Esophagus squamous epithelium (tissue), 5 donors: ENCODE results near the gene PIGBOS1. TPM values are rescaled to one million over a fixed set of nuclear protein-coding genes. Genes with fewer than 3 reads are reported as not detected.

Experiments
- DNase-seq: peaks from one replicate; lab custom pipeline; 2025; lab: John Stamatoyannopoulos, UW
- H3K27ac ChIP-seq, 4 donors: fragments of 200-600 bp; sonication (generic); one replicate each; pipeline ENCODE4 v1.5.1; 2016 to 2019; ENCODE audit warnings: mild to moderate bottlenecking in 1 of 4
- H3K27me3 ChIP-seq, 4 donors: fragments of 200-600 bp; sonication (generic); 1 replicate in 3 of 4; 2 replicates in 1 of 4; pipeline versions ENCODE4 v1.5.1 to v1.6.0; 2017 to 2021; ENCODE audit warnings: antibody characterized with exemption in 1 of 4
- H3K36me3 ChIP-seq, 3 donors: fragments of 200-600 bp; sonication (generic); one replicate each; pipeline ENCODE4 v1.5.1; 2016 to 2019
- H3K4me1 ChIP-seq, 3 donors: fragments of 200-600 bp; sonication (generic); one replicate each; pipeline ENCODE4 v1.5.1; 2017 to 2019
- H3K4me3 ChIP-seq, 4 donors: fragments of 200-600 bp; sonication (generic); 1 replicate in 3 of 4; 2 replicates in 1 of 4; pipeline ENCODE4 v1.5.1; 2016 to 2019; ENCODE audit warnings: mild to moderate bottlenecking in 2 of 4, moderate library complexity in 1 of 4
- H3K9me3 ChIP-seq, 3 donors: fragments of 200-600 bp; sonication (generic); one replicate each; pipeline ENCODE4 v1.5.1; 2016 to 2019
- CTCF ChIP-seq, 6 experiments: fragments of 450-650 bp in 4 of 6; fragments of 200-600 bp in 2 of 6; sonication (generic) in 2 of 6; IDR thresholded peaks; one replicate each; pipeline ENCODE4 v1.5.1; 2016 to 2019; ENCODE audit warnings: antibody characterized with exemption in 6 of 6, mild to moderate bottlenecking in 4 of 6, moderate library complexity in 4 of 6
- POLR2A ChIP-seq, 4 donors: fragments of 450-650 bp; IDR thresholded peaks; one replicate each; pipeline ENCODE4 v1.6.1; 2017; ENCODE audit warnings: antibody characterized with exemption in 4 of 4, mild to moderate bottlenecking in 4 of 4, moderate library complexity in 3 of 4
- WGBS, 2 donors: methylation state at CpG; one replicate each; pipeline ENCODE4 v1.1.5; 2018; 5-methylcytosine and 5-hydroxymethylcytosine counted together
- intact Hi-C: fragments of 100-400 bp; cut with DNase I; formaldehyde crosslinking; loops from one replicate; pipeline ENCODE4 v1.15.0; 2022
- total RNA-seq, 4 donors: library from RNA; depleted of rRNA; stranded (reverse); fragments of >200 nt; gene quantifications; one replicate each; pipeline ENCODE4 v1.1.0, GENCODE V29; 2016
- donor health status: DM: yes; HTN: yes; CAD: no.

PIGBOS1 gene
- total RNA-seq, 4 donors from 2014 or later: 2.6 to 13.5 (median 9.9) TPM

GRCh38 chr15:55358471-55358870 is 39.5 kb upstream of the PIGBOS1 start:
- DNase-seq: no peak
- Histone ChIP-seq H3K27me3 (no peaks in the 10 kb centered on the region), H3K36me3 (peaks cover 0 to 62% (median 0%) of the 10 kb centered on the region in 3 donors), H3K4me1 (no peaks in the 10 kb centered on the region), H3K4me3 (no peak overlapping the region), H3K9me3 (no peaks in the 10 kb centered on the region), H3K27ac (no peak overlapping the region)
- intact Hi-C loops: no loop called here
- TF ChIP-seq POLR2A (IDR thresholded peaks at IDR 0.05): no peak
- TF ChIP-seq CTCF (IDR thresholded peaks at IDR 0.05): no peak

GRCh38 chr15:55357774-55358173 is 38.9 kb upstream of the PIGBOS1 start:
- Histone ChIP-seq H3K27ac (no peak overlapping the region), H3K36me3 (peaks cover 0 to 59% (median 0%) of the 10 kb centered on the region in 3 donors), H3K27me3 (no peaks in the 10 kb centered on the region), H3K9me3 (no peaks in the 10 kb centered on the region), H3K4me1 (no peaks in the 10 kb centered on the region), H3K4me3 (no peak overlapping the region)
- WGBS, 2 donors: 79 to 84% methylated on average over 2 of the region's 2 CpGs
- TF ChIP-seq CTCF (IDR thresholded peaks at IDR 0.05) (no peak), POLR2A (IDR thresholded peaks at IDR 0.05) (no peak)
- intact Hi-C loops: no loop called here
- no peak for DNase-seq

- Histone ChIP-seq H3K36me3 (peaks cover 0 to 61% (median 0%) of the 10 kb centered on the region in 3 donors), H3K9me3 (no peaks in the 10 kb centered on the region), H3K4me1 (no peaks in the 10 kb centered on the region), H3K27ac (no peak overlapping the region), H3K4me3 (no peak overlapping the region), H3K27me3 (no peaks in the 10 kb centered on the region)
- WGBS, 2 donors: 93 to 96% methylated on average over 4 to 5 of the region's 5 CpGs
- no peak for DNase-seq
- TF ChIP-seq CTCF (IDR thresholded peaks at IDR 0.05) (no peak), POLR2A (IDR thresholded peaks at IDR 0.05) (no peak)
- intact Hi-C loops: no loop called here
These were observed 38.2 kb upstream of the PIGBOS1 start for GRCh38 chr15:55356985-55357585.

- H3K36me3 ChIP-seq: peaks cover 0 to 51% (median 0%) of the 10 kb centered on the region in 3 donors
- H3K4me1 ChIP-seq: no peaks in the 10 kb centered on the region
These were observed 34.1 kb upstream of the PIGBOS1 start for GRCh38 chr15:55353025-55353424.

More at GRCh38 chr15:55353025-55353424, 34.1 kb upstream of the PIGBOS1 start:
- TF ChIP-seq POLR2A (IDR thresholded peaks at IDR 0.05) (no peak), CTCF (IDR thresholded peaks at IDR 0.05) (no peak)
- Histone ChIP-seq H3K9me3 (no peaks in the 10 kb centered on the region), H3K27me3 (no peaks in the 10 kb centered on the region), H3K4me3 (no peak overlapping the region), H3K27ac (no peak overlapping the region)
- DNase-seq: no peak
- intact Hi-C loops: no loop called here
- 56 to 73% methylated on average over 2 of the region's 2 CpGs for WGBS, 2 donors
